Measurements from ENCODE around the gene TBC1D8. TPM values are rescaled to one million over a fixed set of nuclear protein-coding genes. Genes with fewer than 3 reads are reported as not detected.

Gene TBC1D8
- total and polyA plus RNA-seq, 2 donors (not counting 1 experiment from before 2014, with no cell fraction given): 1.7 to 15.7 TPM

DNA sequence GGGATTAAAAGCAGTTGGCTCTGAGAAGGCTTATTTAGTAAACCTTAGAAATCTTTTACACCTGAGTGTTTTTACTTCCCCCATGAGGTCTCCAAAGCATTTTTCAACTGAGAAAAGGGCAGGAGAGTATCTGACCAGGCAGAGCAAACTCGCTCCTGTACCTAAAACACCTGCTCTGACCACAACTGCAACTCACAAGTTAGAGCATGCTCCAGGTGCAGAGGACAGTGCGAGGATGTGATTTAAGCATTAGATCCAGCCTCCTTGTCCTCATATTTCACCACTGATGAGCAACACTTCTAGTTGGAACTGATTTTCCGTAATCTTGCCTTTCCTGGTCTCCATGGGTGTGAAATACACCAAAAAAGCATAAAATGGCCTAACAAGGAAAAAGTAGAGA is 34.5 kb upstream of the TBC1D8 start:
- Histone ChIP-seq H3K79me2 (ENCODE audit: control insufficient read depth, insufficient read depth, low read length) (no peaks in the 10 kb centered on the region), H3K4me1 (ENCODE audit: control insufficient read depth in 2 of 2, insufficient read depth in 2 of 2, low read length in 2 of 2) (no peaks in the 10 kb centered on the region), H3K27me3 (replicated peaks in 1 of 4; ENCODE audit: control extremely low read depth in 1 of 4, control insufficient read depth in 3 of 4, insufficient read depth in 4 of 4, low read length in 3 of 4) (peaks cover 0 to 3% (median 0%) of the 10 kb centered on the region in 4 experiments), H3K4me2 (replicated peaks; ENCODE audit: low read depth, low read length, poor library complexity, severe bottlenecking) (no peak overlapping the region), H3K9ac (ENCODE audit: low read length) (no peak overlapping the region), H3K36me3 (replicated peaks in 1 of 2; ENCODE audit: control extremely low read depth in 1 of 2, control insufficient read depth in 1 of 2, extremely low read depth in 1 of 2, insufficient read depth in 2 of 2, low read length in 1 of 2) (no peaks in the 10 kb centered on the region), H2AFZ (ENCODE audit: insufficient read depth, low read depth, low read length, poor library complexity, severe bottlenecking) (no peak overlapping the region), H4K20me1 (ENCODE audit: control insufficient read depth, insufficient read depth, low read length, poor library complexity, severe bottlenecking) (no peaks in the 10 kb centered on the region), H3K27ac (ENCODE audit: low read length in 2 of 2) (no peak overlapping the region), H3K4me3 (ENCODE audit: control extremely low read depth in 1 of 5, extremely low read depth in 1 of 5, insufficient read depth in 1 of 5, low read depth in 2 of 5, low read length in 4 of 5) (no peak overlapping the region), H3K9me3 (ENCODE audit: control extremely low read depth in 1 of 3, control insufficient read depth in 2 of 3, insufficient read depth in 1 of 3, low read length in 2 of 3) (peaks cover 3 to 15% (median 10%) of the 10 kb centered on the region in 3 donors)
- peaks cover 5% of the 10 kb centered on the region for H3K27me3 Mint-ChIP-seq
- H3K9me3 Mint-ChIP-seq (ENCODE audit: insufficient read depth): no peaks in the 10 kb centered on the region
- ChIA-PET POLR2A (no interaction called here), CTCF (interaction anchor here (1.2 kb wide), 1 partner anchor 10 kb away, joined by 3 read pairs; no protein-coding TSS in a partner anchor)
- TF ChIP-seq CTCF (IDR thresholded peaks at IDR 0.05) (no peak), EZH2 (IDR thresholded peaks at IDR 0.05; ENCODE audit: borderline replicate concordance, insufficient read depth, low read depth, low read length, poor library complexity, severe bottlenecking) (no peak)
- WGBS (ENCODE audit: insufficient coverage): 80% methylated on average over 2 of the region's 3 CpGs
- no peak overlapping the region for H3K27ac Mint-ChIP-seq
- H3K4me3 Mint-ChIP-seq: no peak overlapping the region
- ATAC-seq (ENCODE audit: low read depth) (no peak), DNase-seq (no peak)
- intact Hi-C loops (cut with micrococcal nuclease): no loop called here
- no peaks in the 10 kb centered on the region for H3K4me1 Mint-ChIP-seq

- Histone ChIP-seq H3K9ac (ENCODE audit: low read length) (no peak overlapping the region), H3K79me2 (ENCODE audit: control insufficient read depth, insufficient read depth, low read length) (no peaks in the 10 kb centered on the region), H4K20me1 (ENCODE audit: control insufficient read depth, insufficient read depth, low read length, poor library complexity, severe bottlenecking) (no peaks in the 10 kb centered on the region), H3K36me3 (replicated peaks in 1 of 2; ENCODE audit: control extremely low read depth in 1 of 2, control insufficient read depth in 1 of 2, extremely low read depth in 1 of 2, insufficient read depth in 2 of 2, low read length in 1 of 2) (no peaks in the 10 kb centered on the region), H3K9me3 (ENCODE audit: control extremely low read depth in 1 of 3, control insufficient read depth in 2 of 3, insufficient read depth in 1 of 3, low read length in 2 of 3) (peaks cover 3 to 15% (median 10%) of the 10 kb centered on the region in 3 donors), H3K4me3 (ENCODE audit: control extremely low read depth in 1 of 5, extremely low read depth in 1 of 5, insufficient read depth in 1 of 5, low read depth in 2 of 5, low read length in 4 of 5) (no peak overlapping the region), H2AFZ (ENCODE audit: insufficient read depth, low read depth, low read length, poor library complexity, severe bottlenecking) (no peak overlapping the region), H3K27me3 (replicated peaks in 1 of 4; ENCODE audit: control extremely low read depth in 1 of 4, control insufficient read depth in 3 of 4, insufficient read depth in 4 of 4, low read length in 3 of 4) (peaks cover 0 to 3% (median 0%) of the 10 kb centered on the region in 4 experiments), H3K4me2 (replicated peaks; ENCODE audit: low read depth, low read length, poor library complexity, severe bottlenecking) (no peak overlapping the region), H3K27ac (ENCODE audit: low read length in 2 of 2) (no peak overlapping the region), H3K4me1 (ENCODE audit: control insufficient read depth in 2 of 2, insufficient read depth in 2 of 2, low read length in 2 of 2) (no peaks in the 10 kb centered on the region)
- no peaks in the 10 kb centered on the region for H3K4me1 Mint-ChIP-seq
- intact Hi-C loops (cut with micrococcal nuclease): no loop called here
- H3K27me3 Mint-ChIP-seq: peaks cover 4% of the 10 kb centered on the region
- no peak for TF ChIP-seq EZH2 (IDR thresholded peaks at IDR 0.05; ENCODE audit: borderline replicate concordance, insufficient read depth, low read depth, low read length, poor library complexity, severe bottlenecking)
- no peak for TF ChIP-seq CTCF (IDR thresholded peaks at IDR 0.05)
- no peaks in the 10 kb centered on the region for H3K9me3 Mint-ChIP-seq (ENCODE audit: insufficient read depth)
- WGBS (ENCODE audit: insufficient coverage): 100% methylated on average over 1 of the region's 4 CpGs
- POLR2A ChIA-PET: no interaction called here
- ATAC-seq (ENCODE audit: low read depth) (no peak), DNase-seq (no peak)
- no peak overlapping the region for H3K27ac Mint-ChIP-seq
- CTCF ChIA-PET: interaction anchor here (1.2 kb wide), 1 partner anchor 11 kb away, joined by 3 read pairs; no protein-coding TSS in a partner anchor
- no peak overlapping the region for H3K4me3 Mint-ChIP-seq
Measured at GRCh38 chr2:101185085-101185484, 33.9 kb upstream of the TBC1D8 start.

Measured in B cell (primary cell).